Stimulated activated CD8-positive, alpha-beta memory T cell treated with anti-CD3 and anti-CD28 coated beads, Interleukin-12 subunit alpha, Interleukin-12 subunit beta, amount 100 ng/mL, for 24 hours (primary cell): ENCODE measurements around the gene PSMC1.
A peak's percentile ranks its signal among the peaks of the same experiment; 100 is the strongest.
"Not testable (repeated sequence)": the region's sequence is repeated elsewhere in the genome, so short reads cannot be mapped to it uniquely, and the experiment has no call there.

Experiments
- DNase-seq: peaks from one replicate; pipeline ENCODE4 v3.0.0-alpha.2; 2020; ENCODE audit errors: extremely low read depth

PSMC1 gene

GRCh38 chr14:90256354-90257131 lies at the start of gene PSMC1:
PSMC1 (plus strand) TSS chr14:90256553; CDS start chr14:90256598, 45 bp downstream.
- peak; percentile 66 for DNase-seq

- no peak for DNase-seq
These were observed 43.1 kb upstream of the PSMC1 start for GRCh38 chr14:90213099-90213748.

- no peak for DNase-seq
These were observed 27.9 kb upstream of the PSMC1 start for GRCh38 chr14:90228478-90228877.

- DNase-seq, result not testable (repeated sequence)
These were observed 26.4 kb upstream of the PSMC1 start for GRCh38 chr14:90229942-90230341.

- peak; percentile 37 for DNase-seq
These were observed 21.0 kb upstream of the PSMC1 start for GRCh38 chr14:90235179-90235976.

GRCh38 chr14:90239139-90239538 lies 17.2 kb upstream of the PSMC1 start:
- no peak for DNase-seq

- DNase-seq, result no peak
These were observed 13.9 kb upstream of the PSMC1 start for GRCh38 chr14:90242444-90242843.

GRCh38 chr14:90246936-90247335 lies 9.4 kb upstream of the PSMC1 start:
- DNase-seq, result no peak

GRCh38 chr14:90247441-90247840 lies 8.9 kb upstream of the PSMC1 start:
- not testable (repeated sequence) for DNase-seq

- no peak for DNase-seq
These were observed 7.8 kb upstream of the PSMC1 start for GRCh38 chr14:90248594-90248993.

GRCh38 chr14:90253826-90254225 lies 2.5 kb upstream of the PSMC1 start:
- DNase-seq, result no peak

- no peak for DNase-seq
These were observed 482 bp upstream of the PSMC1 start for GRCh38 chr14:90255871-90256270.

GRCh38 chr14:90263748-90264449 lies 7.5 kb downstream of the PSMC1 start:
- no peak for DNase-seq

- no peak for DNase-seq
These were observed 10.2 kb downstream of the PSMC1 start for GRCh38 chr14:90266441-90267154.

GRCh38 chr14:90268420-90268819 lies 12.1 kb downstream of the PSMC1 start:
- DNase-seq, result no peak

GRCh38 chr14:90272523-90272922 lies 16.2 kb downstream of the PSMC1 start:
- no peak for DNase-seq

GRCh38 chr14:90273532-90273931 lies 17.2 kb downstream of the PSMC1 start:
- DNase-seq, result no peak

- no peak for DNase-seq
These were observed 17.7 kb downstream of the PSMC1 start for GRCh38 chr14:90274019-90274418.

- no peak for DNase-seq
These were observed 18.6 kb downstream of the PSMC1 start for GRCh38 chr14:90274808-90275457.

- no peak for DNase-seq
These were observed 19.1 kb downstream of the PSMC1 start for GRCh38 chr14:90275458-90275814.

GRCh38 chr14:90275820-90276219 lies 19.5 kb downstream of the PSMC1 start:
- no peak for DNase-seq
